ENCODE data around the gene AGAP3. TPM values are rescaled to one million over a fixed set of nuclear protein-coding genes. Genes with fewer than 3 reads are reported as not detected.
A peak's percentile ranks its signal among the peaks of the same experiment; 100 is the strongest.

Gene AGAP3
- total and polyA plus RNA-seq, 7 donors: 27.7 to 89.7 (median 36.4) TPM

DNA sequence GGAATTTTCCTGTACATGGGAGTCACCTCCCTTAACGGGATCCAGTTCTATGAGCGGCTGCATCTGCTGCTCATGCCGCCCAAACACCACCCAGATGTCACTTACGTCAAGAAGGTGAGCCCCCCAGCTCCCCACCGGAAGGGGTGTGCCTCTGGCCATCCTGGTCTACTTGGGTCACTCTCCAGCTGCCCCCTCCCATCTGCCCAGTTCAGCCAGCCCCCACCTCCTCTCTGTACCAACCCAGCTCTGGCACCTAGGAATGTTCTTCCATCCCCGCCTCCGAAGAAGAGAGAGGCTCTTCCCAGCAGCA, 10.7 kb upstream of the AGAP3 start:
- intact Hi-C loops (cut with DNase I): no loop called here
- TF ChIP-seq EP300 (IDR thresholded peaks at IDR 0.05) (no peak), CTCF (IDR thresholded peaks at IDR 0.05) (no peak), POLR2A (IDR thresholded peaks at IDR 0.05) (no peak), POLR2AphosphoS5 (IDR thresholded peaks at IDR 0.05) (no peak)

DNA sequence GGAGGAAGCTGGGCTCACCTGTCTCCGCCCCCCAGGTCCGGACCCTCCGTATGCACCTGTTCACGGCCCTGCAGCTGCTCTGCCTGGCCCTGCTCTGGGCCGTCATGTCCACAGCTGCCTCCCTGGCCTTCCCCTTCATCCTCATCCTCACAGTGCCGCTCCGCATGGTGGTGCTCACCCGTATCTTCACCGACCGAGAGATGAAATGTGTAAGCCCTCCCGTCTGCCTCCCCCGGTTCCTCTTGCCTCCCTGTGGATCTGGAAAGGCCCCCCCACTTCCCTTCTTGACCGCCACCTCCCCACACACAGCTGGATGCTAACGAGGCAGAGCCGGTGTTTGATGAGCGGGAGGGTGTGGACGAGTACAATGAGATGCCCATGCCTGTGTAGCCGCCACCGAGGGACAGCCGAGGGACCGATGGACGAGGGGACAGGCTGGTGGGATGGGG, 10.3 kb upstream of the AGAP3 start:
- Histone ChIP-seq H3K27me3 (no peaks in the 10 kb centered on the region), H3K4me3 (no peak overlapping the region), H3K4me1 (peaks cover 0 to 36% (median 31%) of the 10 kb centered on the region in 4 donors), H3K36me3 (peaks cover 30 to 65% (median 45%) of the 10 kb centered on the region in 4 donors), H3K27ac (no peak overlapping the region), H3K9me3 (no peaks in the 10 kb centered on the region)
- intact Hi-C loops (cut with DNase I): no loop called here
- WGBS, 2 donors: 81 to 87% methylated on average over 22 of the region's 22 CpGs
- TF ChIP-seq POLR2A (IDR thresholded peaks at IDR 0.05) (no peak), POLR2AphosphoS5 (IDR thresholded peaks at IDR 0.05) (no peak), EP300 (IDR thresholded peaks at IDR 0.05) (no peak), CTCF (IDR thresholded peaks at IDR 0.05) (no peak)
- DNase-seq: no peak

More for the DNA sequence above, 10.7 kb upstream of the AGAP3 start:
- peaks cover 0 to 33% (median 29%) of the 10 kb centered on the region in 4 donors for H3K4me1 ChIP-seq
- no peak overlapping the region for H3K27ac ChIP-seq
- H3K4me3 ChIP-seq: no peak overlapping the region
- DNase-seq: no peak
- H3K9me3 ChIP-seq: no peaks in the 10 kb centered on the region
- H3K36me3 ChIP-seq: peaks cover 34 to 69% (median 49%) of the 10 kb centered on the region in 4 donors
- WGBS, 2 donors: 88 to 90% methylated on average over 7 of the region's 7 CpGs
- no peaks in the 10 kb centered on the region for H3K27me3 ChIP-seq

DNA sequence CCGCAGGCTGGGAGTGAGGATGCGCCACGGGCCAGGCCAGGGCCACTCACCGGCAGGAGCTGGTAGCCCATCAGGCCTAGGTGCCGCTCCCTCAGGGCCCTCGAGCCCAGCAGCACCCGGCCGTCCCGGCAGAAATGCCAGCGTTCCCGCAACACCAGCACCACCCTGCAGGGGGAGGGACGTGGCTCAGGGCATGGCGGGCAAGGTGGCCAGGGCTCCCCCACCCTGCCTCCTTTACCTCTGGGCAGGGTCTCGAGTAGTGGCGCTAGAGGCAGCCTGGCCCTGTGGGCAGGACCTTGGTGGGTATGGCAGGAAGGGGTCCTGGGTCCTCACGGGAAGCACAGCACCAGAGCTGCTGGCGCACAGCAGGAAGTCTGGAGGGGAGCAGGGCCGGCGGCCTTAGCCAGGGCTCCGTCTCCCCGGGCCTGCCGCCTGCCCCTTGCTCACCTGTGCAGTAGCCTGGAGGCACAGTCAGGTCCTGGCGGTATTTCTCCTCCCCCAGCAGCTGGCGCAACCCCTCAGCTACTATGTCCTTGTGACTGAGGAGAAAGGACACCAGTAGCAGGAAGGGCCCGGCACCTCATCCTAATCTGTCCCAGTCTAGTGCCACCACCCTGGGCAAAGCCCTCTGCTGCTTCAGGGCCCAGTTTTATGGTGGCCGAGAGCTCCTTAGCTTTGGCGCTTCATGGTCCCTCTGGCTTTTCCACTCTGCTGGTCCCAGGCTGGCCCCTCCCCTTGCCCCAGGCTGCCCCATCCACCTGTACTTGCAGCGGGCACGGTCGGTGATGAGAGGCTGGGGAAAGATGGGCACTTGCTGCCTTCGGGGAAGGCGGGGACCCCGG, 9.2 kb upstream of the AGAP3 start:
- no peaks in the 10 kb centered on the region for H3K27me3 ChIP-seq
- intact Hi-C loops (cut with DNase I): no loop called here
- peaks cover 23 to 54% (median 34%) of the 10 kb centered on the region in 4 donors for H3K36me3 ChIP-seq
- DNase-seq: no peak
- TF ChIP-seq CTCF (IDR thresholded peaks at IDR 0.05) (no peak), POLR2AphosphoS5 (IDR thresholded peaks at IDR 0.05) (no peak), EP300 (IDR thresholded peaks at IDR 0.05) (no peak), POLR2A (IDR thresholded peaks at IDR 0.05) (no peak)
- H3K9me3 ChIP-seq: no peaks in the 10 kb centered on the region
- H3K4me1 ChIP-seq: peaks cover 0 to 47% (median 42%) of the 10 kb centered on the region in 4 donors
- no peak overlapping the region for H3K4me3 ChIP-seq
- 70 to 84% methylated on average over 33 of the region's 33 CpGs for WGBS, 2 donors
- peak overlapping the region in 3 of 4 donors; percentile 32 to 97 (median 57) for H3K27ac ChIP-seq

GRCh38 chr7:151077705-151078232, 8.5 kb upstream of the AGAP3 start:
- intact Hi-C loops (cut with DNase I): no loop called here
- Histone ChIP-seq H3K9me3 (no peaks in the 10 kb centered on the region), H3K36me3 (peaks cover 23 to 47% (median 28%) of the 10 kb centered on the region in 4 donors), H3K4me1 (peaks cover 0 to 53% (median 49%) of the 10 kb centered on the region in 4 donors), H3K4me3 (no peak overlapping the region), H3K27me3 (no peaks in the 10 kb centered on the region), H3K27ac (peak overlapping the region in 3 of 4 donors; percentile 51 to 97 (median 57))
- 57 to 78% methylated on average over 10 of the region's 10 CpGs for WGBS, 2 donors
- TF ChIP-seq POLR2A (IDR thresholded peaks at IDR 0.05): no peak
- no peak for TF ChIP-seq EP300 (IDR thresholded peaks at IDR 0.05)
- no peak for TF ChIP-seq CTCF (IDR thresholded peaks at IDR 0.05)
- no peak for TF ChIP-seq POLR2AphosphoS5 (IDR thresholded peaks at IDR 0.05)
- no peak for DNase-seq
